ENCODE results near the gene PHKG1. TPM values are rescaled to one million over a fixed set of nuclear protein-coding genes. Genes with fewer than 3 reads are reported as not detected.

PHKG1 gene
- total and polyA plus RNA-seq, 10 of the 15 experiments (the other 5 are each of a cell fraction or from before 2014, with no cell fraction given), result 0.08 to 1.6 (median 0.44) TPM

DNA sequence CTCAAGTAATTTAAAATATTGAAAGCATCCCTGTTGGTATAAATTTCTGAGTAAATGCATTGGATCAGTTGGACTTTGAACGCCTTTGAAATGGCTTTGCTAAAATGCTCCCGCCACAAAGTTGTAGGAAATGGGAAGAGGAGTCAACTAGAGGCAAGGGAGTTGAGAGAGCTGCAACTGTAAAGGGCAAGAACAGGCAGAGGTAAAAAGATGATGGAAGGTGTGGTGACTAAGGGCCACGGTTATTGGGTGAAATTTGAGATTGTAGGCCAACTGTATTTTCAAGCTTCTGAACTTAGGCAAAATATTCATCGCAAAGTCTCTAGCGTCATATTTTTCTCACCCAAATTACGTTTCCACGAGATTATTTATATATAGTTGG is 29.3 kb downstream of the PHKG1 start:
- ATAC-seq (no peak), FAIRE-seq (no peak), DNase-seq (ENCODE audit: low read depth, low spot score) (no peak)
- SMC1A ChIA-PET (ENCODE audit: uncharacterized antibody, unreplicated experiment), result interaction anchor here (1.4 to 2.5 kb wide), 2 partner anchors 10 to 12 kb away, joined by 4 to 13 read pairs; partner anchors contain the start of genes CCT6A and PSPH
- peak overlapping the region; percentile 72; the same call in 1 of the 2 replicates for H3K4me3 ChIP-seq
- no peaks in the 10 kb centered on the region for H3K9me3 ChIP-seq (replicated peaks; ENCODE audit: control insufficient read depth, insufficient read depth, low read length)
- in situ Hi-C loops (cut with MboI), result no loop called here
- TF ChIP-seq RAD51 (IDR thresholded peaks at IDR 0.05) (peak; percentile 10; the same call in 1 of the 2 replicates), CBFB (IDR thresholded peaks at IDR 0.05; ENCODE audit: low read depth) (0 out of 2 replicates have a peak, but pooled peaks have one; percentile 1)
- TF ChIP-seq, protein P1, sequence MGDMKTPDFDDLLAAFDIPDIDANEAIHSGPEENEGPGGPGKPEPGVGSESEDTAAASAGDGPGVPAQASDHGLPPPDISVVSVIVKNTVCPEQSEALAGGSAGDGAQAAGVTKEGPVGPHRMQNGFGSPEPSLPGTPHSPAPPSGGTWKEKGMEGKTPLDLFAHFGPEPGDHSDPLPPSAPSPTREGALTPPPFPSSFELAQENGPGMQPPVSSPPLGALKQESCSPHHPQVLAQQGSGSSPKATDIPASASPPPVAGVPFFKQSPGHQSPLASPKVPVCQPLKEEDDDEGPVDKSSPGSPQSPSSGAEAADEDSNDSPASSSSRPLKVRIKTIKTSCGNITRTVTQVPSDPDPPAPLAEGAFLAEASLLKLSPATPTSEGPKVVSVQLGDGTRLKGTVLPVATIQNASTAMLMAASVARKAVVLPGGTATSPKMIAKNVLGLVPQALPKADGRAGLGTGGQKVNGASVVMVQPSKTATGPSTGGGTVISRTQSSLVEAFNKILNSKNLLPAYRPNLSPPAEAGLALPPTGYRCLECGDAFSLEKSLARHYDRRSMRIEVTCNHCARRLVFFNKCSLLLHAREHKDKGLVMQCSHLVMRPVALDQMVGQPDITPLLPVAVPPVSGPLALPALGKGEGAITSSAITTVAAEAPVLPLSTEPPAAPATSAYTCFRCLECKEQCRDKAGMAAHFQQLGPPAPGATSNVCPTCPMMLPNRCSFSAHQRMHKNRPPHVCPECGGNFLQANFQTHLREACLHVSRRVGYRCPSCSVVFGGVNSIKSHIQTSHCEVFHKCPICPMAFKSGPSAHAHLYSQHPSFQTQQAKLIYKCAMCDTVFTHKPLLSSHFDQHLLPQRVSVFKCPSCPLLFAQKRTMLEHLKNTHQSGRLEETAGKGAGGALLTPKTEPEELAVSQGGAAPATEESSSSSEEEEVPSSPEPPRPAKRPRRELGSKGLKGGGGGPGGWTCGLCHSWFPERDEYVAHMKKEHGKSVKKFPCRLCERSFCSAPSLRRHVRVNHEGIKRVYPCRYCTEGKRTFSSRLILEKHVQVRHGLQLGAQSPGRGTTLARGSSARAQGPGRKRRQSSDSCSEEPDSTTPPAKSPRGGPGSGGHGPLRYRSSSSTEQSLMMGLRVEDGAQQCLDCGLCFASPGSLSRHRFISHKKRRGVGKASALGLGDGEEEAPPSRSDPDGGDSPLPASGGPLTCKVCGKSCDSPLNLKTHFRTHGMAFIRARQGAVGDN (IDR thresholded peaks at IDR 0.05), result no peak
- H3K27me3 ChIP-seq (replicated peaks in 1 of 2; ENCODE audit: control insufficient read depth in 2 of 2, insufficient read depth in 2 of 2, low read length in 1 of 2), result no peaks in the 10 kb centered on the region
- H2AFZ ChIP-seq (ENCODE audit: control insufficient read depth, low read depth, low read length), result peak overlapping the region; percentile 75
- H3K36me3 ChIP-seq (ENCODE audit: control insufficient read depth in 2 of 2, insufficient read depth in 2 of 2, low read length in 1 of 2), result peaks cover 0 to 19% of the 10 kb centered on the region in 2 experiments; a peak in 2 of 4 replicates
- peak overlapping the region; percentile 83 for H3K9ac ChIP-seq (ENCODE audit: control insufficient read depth, insufficient read depth, low read length)
- CTCF ChIA-PET, result interaction anchor here (1.0 to 4.3 kb wide), 4 partner anchors 8 to 422 kb away, joined by 3 to 34 read pairs (median 4); no protein-coding TSS in a partner anchor
- no peaks in the 10 kb centered on the region for H4K20me1 ChIP-seq (ENCODE audit: control insufficient read depth, insufficient read depth)
- RAD21 ChIA-PET (ENCODE audit: unreplicated experiment), result interaction anchor here (3.6 kb wide), 1 partner anchor 12 kb away, joined by 23 read pairs; the partner anchor contains the start of genes CCT6A and PSPH
- POLR2A ChIA-PET, result interaction anchor here (1.1 to 4.3 kb wide), 4 partner anchors 9 to 50 kb away, joined by 3 to 29 read pairs (median 11); partner anchors contain the start of genes CCT6A, CHCHD2 and PSPH
- intact Hi-C loops (cut with micrococcal nuclease; ENCODE audit: unreplicated experiment), result loop anchor here (5.0 kb wide), 2 partner anchors 96 to 756 kb away; no protein-coding TSS in a partner anchor
- peak overlapping the region; percentile 43 for H3K4me2 ChIP-seq (ENCODE audit: control insufficient read depth, insufficient read depth)
- H3K4me1 ChIP-seq (ENCODE audit: control insufficient read depth, insufficient read depth, low read length), result peaks cover 6% of the 10 kb centered on the region; the same call in 1 of the 2 replicates
- H3K79me2 ChIP-seq (ENCODE audit: control insufficient read depth, insufficient read depth, low read length), result peaks cover 20% of the 10 kb centered on the region
- peak overlapping the region; percentile 71; the same call in 1 of the 2 replicates for H3K27ac ChIP-seq (ENCODE audit: control insufficient read depth, insufficient read depth)
- 74% methylated on average over 7 of the region's 7 CpGs for WGBS (ENCODE audit: insufficient coverage, insufficient replicate concordance, low lambda C conversion rate, missing lambda C conversion rate)
- TSS peak; percentile 5 for BruUV-seq (replicated peaks)
